IMR-90 (cell line): ENCODE measurements around the gene NOTCH2. TPM values are rescaled to one million over a fixed set of nuclear protein-coding genes. Genes with fewer than 3 reads are reported as not detected.

ENCODE experiments used
- ATAC-seq: fragments of 200-7000 bp; cut with Tn5 transposase; 2 replicates; pipeline ENCODE4 v1.9.1; 2020; ENCODE audit warnings: low read depth, mild to moderate bottlenecking, moderate library complexity
- BruUV-seq: library from RNA; stranded (reverse); fragments of 400-500 nt; replicated peaks from 2 replicates; lab custom pipeline; 2021; lab: Mats Ljungman, UMichigan
- CTCF ChIA-PET: fragments of 300-600 bp; formaldehyde crosslinking; extraction: SDS; loops from one replicate; lab custom pipeline; 2021; ENCODE audit warnings: antibody characterized with exemption; lab: Yijun Ruan, JAX
- POLR2A ChIA-PET: fragments of 300-600 bp; sonication (Branson Sonifier 250); formaldehyde crosslinking; loops from one replicate; lab custom pipeline; 2022; ENCODE audit warnings: antibody characterized with exemption; ENCODE audit not compliant: unreplicated experiment; lab: Charles Lee
- DNase-seq: peaks from one replicate; pipeline ENCODE4 v3.0.0; 2013
- H2AFZ ChIP-seq: replicated peaks from 2 replicates; pipeline ENCODE3; 2013; ENCODE audit warnings: low read length, mild to moderate bottlenecking; ENCODE audit not compliant: poor library complexity
- H2AK5ac ChIP-seq: 2 replicates; pipeline ENCODE4 v1.6.1; 2013; ENCODE audit warnings: low read depth, low read length, inconsistent platforms
- H2AK9ac ChIP-seq: replicated peaks from 2 replicates; pipeline ENCODE3; 2013; ENCODE audit warnings: mild to moderate bottlenecking, low read depth, low read length, moderate library complexity; ENCODE audit not compliant: poor library complexity
- H2BK120ac ChIP-seq: 2 replicates; pipeline ENCODE4 v1.6.1; 2013; ENCODE audit warnings: low read depth, low read length, inconsistent platforms
- H2BK15ac ChIP-seq: 3 replicates; pipeline ENCODE4 v1.6.1; 2013; ENCODE audit warnings: low read depth, low read length, inconsistent platforms
- H2BK20ac ChIP-seq: 2 replicates; pipeline ENCODE4 v1.6.1; 2013; ENCODE audit warnings: low read depth, mild to moderate bottlenecking, inconsistent platforms, low read length, moderate library complexity
- H2BK5ac ChIP-seq: 2 replicates; pipeline ENCODE4 v1.6.1; 2013; ENCODE audit warnings: mild to moderate bottlenecking, low read depth, low read length, inconsistent platforms; ENCODE audit not compliant: poor library complexity, severe bottlenecking
- H3K14ac ChIP-seq: replicated peaks from 2 replicates; pipeline ENCODE4 v1.6.1; 2013; ENCODE audit warnings: low read depth, low read length, inconsistent platforms
- H3K18ac ChIP-seq: 2 replicates; pipeline ENCODE4 v1.6.1; 2013; ENCODE audit warnings: low read depth, low read length, control low read depth
- H3K23ac ChIP-seq: 2 replicates; pipeline ENCODE4 v1.6.1; 2013; ENCODE audit warnings: low read depth, low read length, inconsistent platforms
- H3K27ac ChIP-seq: 2 replicates; pipeline ENCODE4 v1.5.1; 2013; ENCODE audit warnings: mild to moderate bottlenecking, control low read depth, low read length; ENCODE audit not compliant: insufficient read depth
- H3K27me3 ChIP-seq: 2 replicates; pipeline ENCODE4 v1.6.1; 2013; ENCODE audit warnings: low read length; ENCODE audit not compliant: control insufficient read depth, insufficient read depth
- H3K36me3 ChIP-seq: 2 replicates; pipeline ENCODE4 v1.6.1; 2013; ENCODE audit warnings: low read length, mixed read lengths; ENCODE audit not compliant: control insufficient read depth, insufficient read depth
- H3K4ac ChIP-seq: 2 replicates; pipeline ENCODE4 v1.6.1; 2013; ENCODE audit warnings: low read depth, low read length, inconsistent platforms
- H3K4me1 ChIP-seq: 2 replicates; pipeline ENCODE4 v1.6.1; 2013; ENCODE audit warnings: low read length, mixed read lengths; ENCODE audit not compliant: control insufficient read depth, insufficient read depth
- H3K4me2 ChIP-seq: 2 replicates; pipeline ENCODE4 v1.6.1; 2013; ENCODE audit warnings: low read depth, mild to moderate bottlenecking, control low read depth, low read length, moderate library complexity
- H3K4me3 ChIP-seq: 2 replicates; pipeline ENCODE4 v1.5.1; 2013; ENCODE audit warnings: low read depth, mild to moderate bottlenecking, control low read depth, low read length, moderate library complexity; ENCODE audit not compliant: insufficient read depth
- H3K56ac ChIP-seq: 2 replicates; pipeline ENCODE4 v1.6.1; 2013; ENCODE audit warnings: low read length, inconsistent platforms; ENCODE audit not compliant: insufficient read depth; ENCODE audit errors: extremely low read depth
- H3K79me1 ChIP-seq, 2 experiments: 2 replicates each; pipeline ENCODE4 v1.6.1; 2013; ENCODE audit warnings: low read length in 2 of 2, inconsistent platforms in 1 of 2, low read depth in 1 of 2
- H3K9ac ChIP-seq: 2 replicates; pipeline ENCODE4 v1.6.1; 2013; ENCODE audit warnings: low read depth, low read length, control low read depth
- H3K9me1 ChIP-seq: 2 replicates; pipeline ENCODE4 v1.6.1; 2013; ENCODE audit warnings: low read length, inconsistent platforms; ENCODE audit not compliant: insufficient read depth
- H3K9me3 ChIP-seq: 2 replicates; pipeline ENCODE4 v1.6.1; 2013; ENCODE audit warnings: low read length; ENCODE audit not compliant: control insufficient read depth, insufficient read depth
- H4K20me1 ChIP-seq: 2 replicates; pipeline ENCODE4 v1.6.1; 2013; ENCODE audit warnings: low read length, inconsistent platforms; ENCODE audit not compliant: insufficient read depth
- H4K5ac ChIP-seq: 2 replicates; pipeline ENCODE4 v1.6.1; 2013; ENCODE audit warnings: mild to moderate bottlenecking, low read depth, low read length, control low read depth
- H4K8ac ChIP-seq, 2 experiments: 2 replicates each; pipeline ENCODE4 v1.6.1; 2013; ENCODE audit warnings: low read depth in 2 of 2, low read length in 2 of 2, control low read depth in 1 of 2, inconsistent platforms in 1 of 2
- H4K91ac ChIP-seq: 2 replicates; pipeline ENCODE4 v1.6.1; 2013; ENCODE audit warnings: low read depth, low read length, inconsistent platforms; ENCODE audit not compliant: insufficient read depth
- BHLHE40 ChIP-seq: fragments of 150-350 bp; IDR thresholded peaks from 2 replicates; pipeline ENCODE4 v1.6.1; 2016; ENCODE audit warnings: mild to moderate bottlenecking, low read depth, low read length
- CEBPB ChIP-seq: IDR thresholded peaks from 2 replicates; pipeline ENCODE4 v1.6.1; 2012; ENCODE audit warnings: low read depth, low read length, improper control_type of control experiment
- CHD1 ChIP-seq: IDR thresholded peaks from 2 replicates; pipeline ENCODE4 v1.6.1; 2012; ENCODE audit warnings: low read depth, low read length, improper control_type of control experiment
- ELK1 ChIP-seq: fragments of 150-350 bp; IDR thresholded peaks from 2 replicates; pipeline ENCODE4 v1.6.1; 2016; ENCODE audit warnings: low read depth, mild to moderate bottlenecking, low read length, moderate library complexity, borderline replicate concordance
- MAZ ChIP-seq: IDR thresholded peaks from 2 replicates; pipeline ENCODE4 v1.6.1; 2012; ENCODE audit warnings: low read depth, mild to moderate bottlenecking, low read length, improper control_type of control experiment, moderate library complexity, borderline replicate concordance
- NFE2L2 ChIP-seq: fragments of 150-350 bp; IDR thresholded peaks from 2 replicates; pipeline ENCODE4 v1.6.1; 2016; ENCODE audit warnings: low read depth, mild to moderate bottlenecking, low read length
- RAD21 ChIP-seq: IDR thresholded peaks from 2 replicates; pipeline ENCODE4 v1.6.1; 2012; ENCODE audit warnings: low read length, improper control_type of control experiment
- RCOR1 ChIP-seq: IDR thresholded peaks from 2 replicates; pipeline ENCODE4 v1.6.1; 2012; ENCODE audit warnings: mild to moderate bottlenecking, low read length, improper control_type of control experiment; ENCODE audit not compliant: insufficient replicate concordance
- RFX5 ChIP-seq: IDR thresholded peaks from 2 replicates; pipeline ENCODE4 v1.8.0; 2012; ENCODE audit warnings: low read depth, mild to moderate bottlenecking, low read length, moderate library complexity
- WGBS, 2 experiments: methylation state at CpG; one replicate each; pipeline versions ENCODE4 v1.1.5 to v1.1.7; 2013; ENCODE audit warnings: missing lambda C conversion rate in 2 of 2; ENCODE audit not compliant: insufficient read length in 1 of 2; ENCODE audit errors: extremely low coverage in 2 of 2; 5-methylcytosine and 5-hydroxymethylcytosine counted together
- dilution Hi-C: fragments of 300-500 bp; cut with HindIII; formaldehyde crosslinking; loops from one replicate; pipeline ENCODE4 v1.14.3; 2018; ENCODE audit warnings: low sequenced_read_pairs; ENCODE audit not compliant: unreplicated experiment
- in situ Hi-C: fragments of 300-500 bp; cut with MboI; formaldehyde crosslinking; loops from 3 replicates; pipeline ENCODE4 v1.14.3; 2019; ENCODE audit warnings: low sequenced_read_pairs, inconsistent platforms, mixed read lengths
- intact Hi-C: fragments of 100-400 bp; cut with micrococcal nuclease; formaldehyde crosslinking; loops from 2 replicates; pipeline ENCODE4 v1.10.0; 2022
- polyA plus RNA-seq, 3 experiments: library from polyadenylated mRNA; depleted of rRNA; stranded (reverse); fragments of >200 nt; gene quantifications; 2 replicates each; pipeline ENCODE4 v1.2.3, GENCODE V29; 2012; ENCODE audit warnings: low replicate concordance in 1 of 3
- total RNA-seq: library from RNA; depleted of rRNA; stranded (reverse); fragments of >200 nt; gene quantifications from 2 replicates; pipeline ENCODE4 v1.2.3, GENCODE V29; 2012

Gene NOTCH2
- total and polyA plus RNA-seq, 2 of the 4 experiments (the other 2 are of a cell fraction), result 40.4 to 131 TPM

- dilution Hi-C loops (no loop called here), in situ Hi-C loops (no loop called here), intact Hi-C loops (no loop called here)
- H3K9me3 ChIP-seq, result no peaks in the 10 kb centered on the region
- H2BK5ac ChIP-seq, result no peak overlapping the region
- H3K56ac ChIP-seq, result no peak overlapping the region
- no peak overlapping the region for H3K23ac ChIP-seq
- H4K5ac ChIP-seq, result no peak overlapping the region
- H3K79me1 ChIP-seq, result peaks cover 0 to 12% of the 10 kb centered on the region in 2 experiments; a peak in 1 of 4 replicates
- no TSS peak for BruUV-seq
- no peak overlapping the region for H2BK15ac ChIP-seq
- no peak overlapping the region for H3K9ac ChIP-seq
- H3K14ac ChIP-seq, result no peak overlapping the region
- TF ChIP-seq MAZ (no peak), RAD21 (no peak), NFE2L2 (no peak), RFX5 (no peak), RCOR1 (no peak), ELK1 (no peak), CHD1 (no peak), BHLHE40 (no peak), CEBPB (no peak)
- no peak overlapping the region for H3K18ac ChIP-seq
- WGBS, 2 experiments, result no CpG with 5 or more reads among the region's 3 CpGs
- ChIA-PET CTCF (no interaction called here), POLR2A (no interaction called here)
- H3K4me1 ChIP-seq, result no peaks in the 10 kb centered on the region
- DNase-seq (no peak), ATAC-seq (no peak)
- H3K27ac ChIP-seq, result no peak overlapping the region
- no peak overlapping the region for H4K8ac ChIP-seq
- H4K91ac ChIP-seq, result no peak overlapping the region
- no peak overlapping the region for H2AK5ac ChIP-seq
- no peaks in the 10 kb centered on the region for H4K20me1 ChIP-seq
- H2AK9ac ChIP-seq, result no peak overlapping the region
- peaks cover 5% of the 10 kb centered on the region; the same call in 1 of the 2 replicates for H3K9me1 ChIP-seq
- H3K4ac ChIP-seq, result no peak overlapping the region
- H3K36me3 ChIP-seq, result peaks cover 7% of the 10 kb centered on the region; the same call in 1 of the 2 replicates
- H3K4me2 ChIP-seq, result no peak overlapping the region
- H2BK20ac ChIP-seq, result no peak overlapping the region
- H2AFZ ChIP-seq, result no peak overlapping the region
- no peaks in the 10 kb centered on the region for H3K27me3 ChIP-seq
- no peak overlapping the region for H3K4me3 ChIP-seq
- H2BK120ac ChIP-seq, result no peak overlapping the region
These were observed 160.8 kb downstream of the NOTCH2 start for GRCh38 chr1:119908661-119909060.
